Measurements from ENCODE around the gene BNC1.

BNC1 gene

DNA sequence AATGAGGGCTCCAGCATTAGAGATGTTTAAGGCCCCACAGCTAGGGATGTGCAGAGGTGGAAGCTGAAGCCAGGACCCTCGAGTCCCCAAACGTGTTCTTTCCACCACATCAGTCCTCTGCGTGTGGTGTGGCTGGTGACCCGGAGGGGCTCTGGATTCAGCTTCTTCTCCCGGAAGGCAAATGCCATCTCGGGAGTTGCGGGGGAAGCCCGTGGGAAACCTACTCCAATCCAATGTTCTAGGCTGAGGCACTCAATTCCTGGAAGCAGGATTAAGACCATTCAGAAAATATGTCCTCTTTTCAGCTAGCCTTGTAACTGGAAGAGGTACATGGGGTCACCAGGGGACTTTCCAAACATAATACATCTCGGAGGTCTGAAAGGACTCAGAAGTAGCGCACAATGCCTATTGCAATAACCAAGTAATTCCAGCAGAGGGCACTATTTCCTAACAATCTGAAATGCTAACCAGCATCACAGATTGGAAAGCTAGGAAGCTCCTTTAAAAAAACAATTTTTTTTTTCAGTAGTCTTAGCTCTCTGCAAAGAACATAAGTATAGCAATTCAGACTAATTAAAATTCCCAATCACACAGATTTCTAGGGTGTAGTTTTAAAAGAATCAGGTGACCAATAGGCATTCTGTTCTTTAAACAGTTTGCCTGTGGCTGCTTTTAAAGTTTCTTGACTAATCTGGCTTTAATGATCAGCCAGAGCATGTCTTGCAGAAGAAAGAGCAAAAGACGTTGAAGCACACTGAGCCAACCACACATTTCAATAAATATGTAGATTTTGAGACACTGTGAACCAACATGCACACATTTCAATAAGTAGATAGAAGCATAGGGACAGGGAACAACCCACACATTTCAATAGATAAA, 36.1 kb downstream of the BNC1 start:
- no peak for TF ChIP-seq GATA3 (IDR thresholded peaks at IDR 0.05; ENCODE audit: low read depth, low read length)
- TF ChIP-seq GATA2 (IDR thresholded peaks at IDR 0.05; ENCODE audit: low read depth, low read length) = no peak

DNA sequence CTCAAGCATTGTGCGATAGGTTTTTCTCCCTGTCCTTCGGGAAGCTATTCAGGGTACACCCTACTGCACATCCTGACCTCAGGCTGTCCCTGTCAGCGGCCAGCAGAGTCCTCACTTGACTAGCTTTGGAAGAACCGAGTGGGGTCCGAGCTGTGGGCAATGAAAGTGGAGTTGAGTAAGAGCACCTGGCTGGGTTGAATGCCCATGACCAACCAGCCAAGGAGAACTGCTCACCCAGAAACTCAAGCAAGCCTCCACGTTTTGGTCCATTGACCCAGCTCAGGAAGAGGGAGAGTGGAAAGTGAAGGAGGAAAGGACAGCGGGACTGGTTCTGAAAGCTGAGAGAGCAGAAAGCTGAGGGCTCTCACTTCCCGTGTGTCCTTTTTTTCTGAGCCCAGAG, 40.8 kb downstream of the BNC1 start:
- TF ChIP-seq GATA3 (IDR thresholded peaks at IDR 0.05; ENCODE audit: low read depth, low read length) (no peak), GATA2 (IDR thresholded peaks at IDR 0.05; ENCODE audit: low read depth, low read length) (no peak)

DNA sequence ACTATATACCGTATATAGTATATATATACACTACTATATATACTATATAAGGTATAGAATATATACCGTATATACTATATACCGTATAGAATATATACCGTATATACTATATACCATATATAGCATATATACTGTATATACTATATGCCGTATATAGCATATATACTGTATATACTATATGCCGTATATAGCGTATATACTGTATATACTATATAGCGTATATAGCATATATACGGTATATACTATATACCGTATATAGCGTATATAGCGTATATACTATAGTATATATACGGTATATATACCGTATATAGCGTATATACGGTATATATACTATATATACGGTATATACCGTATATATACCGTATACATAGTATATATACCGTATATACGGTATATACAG, 54.2 kb downstream of the BNC1 start:
- no peak for TF ChIP-seq GATA3 (IDR thresholded peaks at IDR 0.05; ENCODE audit: low read depth, low read length)
- no peak for TF ChIP-seq GATA2 (IDR thresholded peaks at IDR 0.05; ENCODE audit: low read depth, low read length)

DNA sequence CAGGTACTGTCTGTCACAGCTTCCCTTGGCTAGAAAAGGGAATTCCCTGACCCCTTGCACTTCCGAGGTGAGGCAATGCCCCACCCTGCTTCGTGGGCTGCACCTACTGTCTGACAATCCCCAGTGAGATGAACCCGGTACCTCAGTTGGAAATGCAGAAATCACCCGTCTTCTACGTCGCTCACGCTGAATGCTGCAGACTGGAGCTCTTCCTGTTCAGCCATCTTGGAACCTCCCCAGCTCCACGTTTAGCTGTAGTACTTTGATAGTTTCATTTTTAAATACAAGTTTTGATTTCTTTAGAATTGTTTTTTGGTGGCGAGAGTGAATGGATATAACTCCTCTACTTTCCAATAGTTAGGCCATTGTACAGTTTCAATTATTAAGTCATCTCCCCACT, 59.0 kb downstream of the BNC1 start:
- TF ChIP-seq GATA3 (IDR thresholded peaks at IDR 0.05; ENCODE audit: low read depth, low read length) = no peak
- TF ChIP-seq GATA2 (IDR thresholded peaks at IDR 0.05; ENCODE audit: low read depth, low read length) = no peak

DNA sequence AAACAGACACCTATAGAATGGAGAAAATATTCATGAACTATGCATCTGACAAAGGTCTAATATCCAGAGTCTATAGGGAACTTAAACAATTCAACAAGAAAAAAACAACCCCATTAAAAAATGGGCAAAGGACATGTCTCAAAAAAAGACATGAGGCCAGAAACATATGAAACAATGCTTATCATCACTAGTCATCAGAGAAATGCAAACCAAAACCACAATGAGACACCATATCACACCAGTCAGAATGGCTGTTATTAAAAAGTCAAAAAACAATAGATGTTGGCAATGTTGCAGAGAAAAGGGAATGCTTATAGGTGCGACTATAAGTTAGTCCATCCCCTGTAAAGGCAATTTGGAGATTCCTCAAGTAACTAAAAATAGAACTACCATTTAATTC, 65.4 kb downstream of the BNC1 start:
- TF ChIP-seq GATA3 (IDR thresholded peaks at IDR 0.05; ENCODE audit: low read depth, low read length) = no peak
- no peak for TF ChIP-seq GATA2 (IDR thresholded peaks at IDR 0.05; ENCODE audit: low read depth, low read length)

DNA sequence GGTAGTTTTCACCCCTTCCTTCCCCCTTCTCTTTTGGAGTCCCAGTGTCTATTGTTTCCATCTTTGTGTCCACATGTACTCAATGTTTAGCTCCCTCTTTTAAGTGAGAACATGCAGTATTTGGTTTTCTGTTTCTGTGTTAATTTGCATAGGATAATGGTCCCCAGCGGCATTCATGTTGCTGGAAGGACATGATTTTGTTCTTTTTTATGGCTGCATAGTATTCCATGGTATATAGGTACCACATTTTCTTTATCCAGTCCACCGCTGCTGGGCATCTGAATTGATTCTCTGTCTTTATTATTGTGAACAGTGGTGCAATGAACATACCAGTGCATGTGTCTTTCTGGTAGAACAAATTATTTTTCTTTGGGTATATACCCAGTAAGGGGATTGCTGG, 69.2 kb downstream of the BNC1 start:
- no peak for TF ChIP-seq GATA3 (IDR thresholded peaks at IDR 0.05; ENCODE audit: low read depth, low read length)
- TF ChIP-seq GATA2 (IDR thresholded peaks at IDR 0.05; ENCODE audit: low read depth, low read length) = no peak

DNA sequence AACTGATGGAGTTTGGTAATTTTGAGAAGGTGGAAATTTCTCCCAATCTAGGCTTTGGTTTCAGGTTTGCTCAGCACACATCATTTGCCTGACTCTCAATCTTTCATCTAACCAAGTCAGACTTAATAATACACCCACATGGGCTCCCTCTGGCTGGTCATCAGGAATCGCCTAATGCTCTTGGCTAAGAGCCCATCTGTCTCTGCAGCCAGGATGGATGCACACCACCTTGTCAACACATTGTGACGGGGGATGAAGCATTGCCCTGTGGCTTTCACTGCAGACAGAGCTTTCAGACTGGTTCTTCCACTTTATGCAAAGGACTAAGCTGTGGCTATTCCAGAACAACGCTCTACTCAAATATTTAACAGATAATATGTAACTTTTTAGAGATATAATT, 73.8 kb downstream of the BNC1 start:
- TF ChIP-seq GATA3 (IDR thresholded peaks at IDR 0.05; ENCODE audit: low read depth, low read length) = peak; percentile 32; the same call in 1 of the 2 replicates
- TF ChIP-seq GATA2 (IDR thresholded peaks at IDR 0.05; ENCODE audit: low read depth, low read length) = peak; percentile 81

DNA sequence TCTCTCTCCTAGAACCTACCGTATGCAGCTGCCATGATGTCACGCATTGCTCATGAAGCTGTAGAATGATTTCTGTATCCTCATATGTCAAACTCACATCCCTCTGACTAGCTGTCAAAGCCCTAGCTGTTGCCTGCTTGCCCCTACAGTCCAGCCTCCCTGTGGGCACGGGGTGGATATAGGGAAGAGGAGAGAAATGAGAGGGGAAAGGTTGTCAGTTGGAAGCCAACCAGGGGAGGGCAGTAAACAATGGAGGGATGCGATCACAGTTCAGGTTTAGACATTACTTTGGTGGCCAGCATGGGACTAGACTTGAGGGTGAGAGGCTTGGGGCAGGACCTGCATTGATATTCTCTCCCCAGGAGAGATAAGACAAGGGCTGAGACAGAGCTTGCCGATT, 75.1 kb downstream of the BNC1 start:
- TF ChIP-seq GATA3 (IDR thresholded peaks at IDR 0.05; ENCODE audit: low read depth, low read length) (no peak), GATA2 (IDR thresholded peaks at IDR 0.05; ENCODE audit: low read depth, low read length) (no peak)

DNA sequence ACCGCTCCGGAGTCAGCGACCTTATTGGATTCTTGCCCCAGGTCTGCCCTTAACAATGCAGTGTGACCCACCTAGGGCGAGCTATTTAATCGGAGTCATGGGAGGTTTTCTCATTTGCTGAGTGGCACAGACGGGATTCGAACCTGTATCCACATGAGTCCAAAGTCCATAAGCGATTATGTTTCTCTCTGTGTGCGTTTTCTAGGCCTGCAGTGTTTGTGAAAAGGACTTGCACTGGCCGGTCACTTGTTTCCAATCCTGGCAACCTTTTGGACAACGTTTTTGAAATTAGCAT, 76.2 kb downstream of the BNC1 start:
- no peak for TF ChIP-seq GATA2 (IDR thresholded peaks at IDR 0.05; ENCODE audit: low read depth, low read length)
- TF ChIP-seq GATA3 (IDR thresholded peaks at IDR 0.05; ENCODE audit: low read depth, low read length) = no peak

DNA sequence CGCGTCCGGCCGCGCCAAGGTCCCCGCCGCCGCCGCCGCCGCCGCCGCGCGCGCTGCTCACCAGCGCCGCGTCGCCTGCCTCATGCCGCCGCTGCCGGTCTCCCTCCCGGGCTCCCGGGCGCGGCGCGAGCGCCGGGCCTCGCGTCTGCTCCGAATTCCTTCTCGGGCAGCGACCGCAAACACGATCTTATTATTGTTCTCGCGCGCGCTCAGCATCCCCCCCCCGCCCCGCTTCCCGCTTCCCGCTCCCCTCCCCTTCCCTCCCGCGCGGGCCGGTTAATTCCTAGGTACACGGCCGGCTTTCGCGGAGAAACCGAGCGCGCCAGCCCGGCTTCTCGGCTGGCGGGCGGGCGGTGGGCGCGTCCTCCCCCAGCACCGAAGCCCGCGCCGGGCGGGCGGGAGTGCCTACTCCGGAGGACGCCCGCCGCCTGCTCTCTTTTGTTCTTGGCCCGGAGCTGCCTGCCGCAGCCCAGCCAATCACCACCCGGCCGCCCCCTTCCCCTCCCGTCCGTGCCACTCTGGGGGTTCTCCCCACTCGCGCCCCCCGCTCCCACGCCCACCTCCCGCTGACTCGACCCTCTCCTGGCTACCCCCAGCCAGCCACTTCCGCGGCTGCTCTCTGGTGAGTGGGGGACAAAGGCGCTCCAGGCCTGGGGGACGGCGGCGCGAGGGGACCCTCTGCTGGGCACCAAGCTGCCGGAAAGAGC, 76.7 kb downstream of the BNC1 start, which contains the start of gene HDGFL3:
Gene HDGFL3, minus strand, starts transcription at position 164 of the 707 bp plus-strand sequence. CDS start 409 bp downstream, outside the sequence.
- no peak for TF ChIP-seq GATA3 (IDR thresholded peaks at IDR 0.05; ENCODE audit: low read depth, low read length)
- TF ChIP-seq GATA2 (IDR thresholded peaks at IDR 0.05; ENCODE audit: low read depth, low read length) = no peak

DNA sequence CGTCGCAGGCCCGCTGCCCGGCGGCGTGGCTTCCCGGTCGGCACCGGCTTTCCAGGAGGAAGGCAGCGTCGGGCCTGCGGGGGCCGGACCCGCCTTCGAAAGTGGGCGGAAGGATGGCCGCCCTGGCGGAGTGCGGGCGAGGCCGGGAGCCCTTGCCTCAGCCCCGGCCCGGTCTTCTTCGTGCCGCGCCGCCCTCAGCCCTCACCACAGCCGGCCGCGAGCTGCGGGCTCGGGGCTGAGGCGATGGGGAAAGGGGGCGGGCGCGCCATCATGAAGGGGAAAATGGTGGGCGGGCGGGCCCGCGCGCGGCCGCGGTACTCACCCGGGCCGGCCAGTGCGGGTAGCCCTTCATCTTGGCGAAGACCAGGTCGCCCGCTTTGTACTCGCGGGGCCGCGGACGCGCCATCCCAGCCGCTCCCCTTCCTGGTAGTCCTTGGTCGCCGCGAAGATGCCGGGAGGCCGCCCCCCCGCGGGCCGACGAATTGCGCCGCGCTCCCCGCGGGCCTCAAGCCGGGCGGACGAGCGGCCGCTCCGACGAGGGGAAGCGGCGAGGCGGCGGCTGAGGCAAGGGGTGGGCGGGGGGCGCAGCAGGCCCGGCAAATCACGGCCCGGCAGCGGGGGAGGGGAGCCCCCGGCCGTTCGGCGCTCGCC, 77.3 kb downstream of the BNC1 start:
- TF ChIP-seq GATA2 (IDR thresholded peaks at IDR 0.05; ENCODE audit: low read depth, low read length) = no peak
- no peak for TF ChIP-seq GATA3 (IDR thresholded peaks at IDR 0.05; ENCODE audit: low read depth, low read length)

DNA sequence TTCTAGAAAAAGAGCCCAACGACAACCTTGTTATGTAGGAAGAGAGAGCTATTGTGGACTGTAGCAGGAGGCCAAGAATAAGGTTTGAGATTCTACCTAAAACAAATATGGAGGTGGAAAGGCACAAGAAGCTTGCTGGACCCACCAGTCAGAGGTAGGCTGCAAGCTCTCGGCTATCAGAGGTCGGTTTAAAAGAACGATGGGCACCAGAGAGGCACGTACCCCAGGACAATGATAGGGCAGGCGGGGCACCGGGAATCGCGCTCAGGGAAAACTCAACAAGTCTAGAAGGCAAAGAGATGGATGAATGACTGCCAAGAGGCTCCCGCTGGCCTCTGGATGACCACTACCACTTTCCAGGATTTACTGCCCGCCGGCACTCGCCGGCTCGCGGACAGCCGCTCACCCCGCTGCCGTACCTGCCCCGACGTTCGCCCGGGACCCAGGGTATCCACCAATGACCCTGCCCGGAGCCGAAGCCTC, 77.9 kb downstream of the BNC1 start:
- TF ChIP-seq GATA2 (IDR thresholded peaks at IDR 0.05; ENCODE audit: low read depth, low read length) (no peak), GATA3 (IDR thresholded peaks at IDR 0.05; ENCODE audit: low read depth, low read length) (no peak)
